ENCODE measurements around the gene CDS1. TPM values are rescaled to one million over a fixed set of nuclear protein-coding genes. Genes with fewer than 3 reads are reported as not detected.

Gene CDS1
- total RNA-seq, 1 donor from 2014 or later: 0.16 TPM

DNA sequence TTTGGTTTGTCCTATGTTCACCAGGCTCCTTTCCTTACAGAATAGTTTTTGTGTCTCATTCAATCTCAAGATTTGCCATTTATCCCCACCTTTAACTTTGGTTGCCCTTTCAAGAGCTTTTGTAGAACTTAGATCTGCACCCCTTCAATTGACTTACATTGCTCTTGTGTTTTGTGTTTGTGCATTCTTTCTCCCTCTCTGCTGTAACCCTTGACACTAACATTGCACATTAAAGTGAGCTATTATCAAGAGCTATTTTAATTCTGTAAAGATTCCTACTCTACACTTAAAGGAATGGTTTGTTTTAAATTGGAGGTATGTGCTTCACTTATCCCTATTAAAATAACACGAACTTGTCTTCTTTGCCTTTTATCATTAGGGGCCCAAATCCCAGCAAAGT is 65.3 kb downstream of the CDS1 start:
- no peak for DNase-seq

DNA sequence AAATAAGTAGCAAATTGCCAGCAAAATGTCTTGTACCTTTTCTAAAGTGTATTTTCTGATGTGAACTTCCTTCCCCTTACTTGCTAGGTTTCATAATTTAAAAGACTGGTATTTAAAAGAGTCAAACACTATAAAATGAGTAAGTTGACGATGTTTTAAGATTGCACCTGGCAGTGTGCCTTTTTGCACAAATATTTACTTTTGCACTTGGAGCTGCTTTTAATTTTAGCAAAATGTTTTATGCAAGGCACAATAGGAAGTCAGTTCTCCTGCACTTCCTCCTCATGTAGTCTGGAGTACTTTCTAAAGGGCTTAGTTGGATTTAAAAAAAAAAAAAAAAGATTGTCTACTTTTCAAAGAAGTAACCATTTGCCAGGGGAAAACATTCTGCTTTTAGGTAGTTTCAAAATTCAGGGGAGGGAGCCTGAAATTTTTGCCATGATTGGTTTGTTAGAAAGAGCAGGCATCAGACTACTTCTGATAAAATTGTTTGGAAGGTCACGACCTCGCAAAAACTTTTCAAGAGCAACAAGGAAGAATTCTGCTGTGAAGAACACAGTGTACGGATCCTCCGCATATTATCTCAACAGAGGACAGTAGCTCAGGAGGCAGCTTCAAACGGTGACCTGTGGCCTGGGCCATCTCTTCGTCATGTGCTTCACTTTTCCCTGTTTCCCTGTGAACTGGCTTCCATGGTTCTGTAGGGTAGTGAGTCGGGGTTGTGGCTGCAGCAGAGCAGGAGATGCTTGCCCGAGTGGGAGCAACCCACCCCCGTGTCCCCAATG is 66.1 kb downstream of the CDS1 start:
- TF ChIP-seq, protein P1, sequence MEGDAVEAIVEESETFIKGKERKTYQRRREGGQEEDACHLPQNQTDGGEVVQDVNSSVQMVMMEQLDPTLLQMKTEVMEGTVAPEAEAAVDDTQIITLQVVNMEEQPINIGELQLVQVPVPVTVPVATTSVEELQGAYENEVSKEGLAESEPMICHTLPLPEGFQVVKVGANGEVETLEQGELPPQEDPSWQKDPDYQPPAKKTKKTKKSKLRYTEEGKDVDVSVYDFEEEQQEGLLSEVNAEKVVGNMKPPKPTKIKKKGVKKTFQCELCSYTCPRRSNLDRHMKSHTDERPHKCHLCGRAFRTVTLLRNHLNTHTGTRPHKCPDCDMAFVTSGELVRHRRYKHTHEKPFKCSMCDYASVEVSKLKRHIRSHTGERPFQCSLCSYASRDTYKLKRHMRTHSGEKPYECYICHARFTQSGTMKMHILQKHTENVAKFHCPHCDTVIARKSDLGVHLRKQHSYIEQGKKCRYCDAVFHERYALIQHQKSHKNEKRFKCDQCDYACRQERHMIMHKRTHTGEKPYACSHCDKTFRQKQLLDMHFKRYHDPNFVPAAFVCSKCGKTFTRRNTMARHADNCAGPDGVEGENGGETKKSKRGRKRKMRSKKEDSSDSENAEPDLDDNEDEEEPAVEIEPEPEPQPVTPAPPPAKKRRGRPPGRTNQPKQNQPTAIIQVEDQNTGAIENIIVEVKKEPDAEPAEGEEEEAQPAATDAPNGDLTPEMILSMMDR (IDR thresholded peaks at IDR 0.05): no peak
- DNase-seq (no peak), ATAC-seq (ENCODE audit: low read depth) (no peak)
- H3K4me1 Mint-ChIP-seq: no peaks in the 10 kb centered on the region
- H3K9me3 Mint-ChIP-seq: no peaks in the 10 kb centered on the region
- no peak overlapping the region for H3K4me3 Mint-ChIP-seq
- intact Hi-C loops (cut with micrococcal nuclease): no loop called here
- no peaks in the 10 kb centered on the region for H3K36me3 Mint-ChIP-seq (ENCODE audit: low read depth)
- POLR2A ChIA-PET: no interaction called here
- H3K27ac Mint-ChIP-seq: no peak overlapping the region
- CTCF ChIA-PET: no interaction called here
- no peaks in the 10 kb centered on the region for H3K27me3 Mint-ChIP-seq

More for the DNA sequence above, 65.3 kb downstream of the CDS1 start:
- intact Hi-C loops (cut with micrococcal nuclease): no loop called here
- TF ChIP-seq, protein P1 (IDR thresholded peaks at IDR 0.05): no peak
- Mint-ChIP-seq H3K4me1 (no peaks in the 10 kb centered on the region), H3K9me3 (no peaks in the 10 kb centered on the region), H3K27ac (no peak overlapping the region), H3K36me3 (ENCODE audit: low read depth) (no peaks in the 10 kb centered on the region), H3K4me3 (no peak overlapping the region), H3K27me3 (no peaks in the 10 kb centered on the region)
- ATAC-seq (ENCODE audit: low read depth): no peak
- ChIA-PET POLR2A (no interaction called here), CTCF (no interaction called here)

DNA sequence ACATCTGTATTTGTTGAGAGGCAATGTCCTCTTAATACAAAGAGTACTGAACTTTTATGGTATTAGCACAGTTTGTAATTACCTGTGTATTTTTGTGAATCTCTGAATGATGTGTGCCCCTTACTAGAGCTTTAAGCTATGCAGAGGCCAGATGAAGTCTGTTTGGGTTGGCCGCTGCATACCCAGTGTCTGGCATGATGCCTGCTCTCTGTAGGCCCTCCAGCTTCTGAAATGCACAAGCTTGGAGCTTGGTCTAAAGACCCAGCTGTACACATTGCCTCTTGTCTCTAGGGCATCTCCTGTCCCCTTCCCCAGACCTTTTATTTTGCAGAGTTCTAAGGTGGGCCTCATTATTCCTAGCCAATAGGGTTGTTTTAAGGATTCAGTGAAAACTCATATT is 68.6 kb downstream of the CDS1 start:
- H3K36me3 Mint-ChIP-seq (ENCODE audit: low read depth): no peaks in the 10 kb centered on the region
- no peak overlapping the region for H3K27ac Mint-ChIP-seq
- no peak for DNase-seq
- H3K4me1 Mint-ChIP-seq: no peaks in the 10 kb centered on the region
- ATAC-seq (ENCODE audit: low read depth): no peak
- no peaks in the 10 kb centered on the region for H3K27me3 Mint-ChIP-seq
- no peak overlapping the region for H3K4me3 Mint-ChIP-seq
- ChIA-PET POLR2A (no interaction called here), CTCF (no interaction called here)
- TF ChIP-seq, protein P1 (IDR thresholded peaks at IDR 0.05): no peak
- H3K9me3 Mint-ChIP-seq: peaks cover 2% of the 10 kb centered on the region
- intact Hi-C loops (cut with micrococcal nuclease): no loop called here

DNA sequence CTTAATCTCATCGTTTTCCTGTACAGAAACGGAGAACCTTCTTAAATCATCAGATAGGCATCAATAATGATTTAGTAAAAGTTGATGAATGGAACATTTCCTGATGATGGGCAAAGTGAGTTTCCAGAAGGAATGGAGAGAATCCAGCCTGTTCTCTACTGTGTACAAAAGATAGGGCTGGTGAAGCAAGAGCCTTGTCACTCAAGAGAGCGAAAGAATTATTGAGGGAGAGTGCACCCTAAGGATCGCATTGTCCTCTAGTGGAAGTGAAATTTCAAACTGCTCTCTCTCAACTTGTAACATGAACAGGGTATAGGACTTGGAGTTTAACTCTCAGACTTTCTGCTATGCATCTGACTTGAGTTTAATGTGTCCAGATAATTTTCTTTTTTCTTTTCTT is 69.6 kb downstream of the CDS1 start:
- CTCF ChIA-PET: no interaction called here
- no peak for ATAC-seq (ENCODE audit: low read depth)
- intact Hi-C loops (cut with micrococcal nuclease): no loop called here

DNA sequence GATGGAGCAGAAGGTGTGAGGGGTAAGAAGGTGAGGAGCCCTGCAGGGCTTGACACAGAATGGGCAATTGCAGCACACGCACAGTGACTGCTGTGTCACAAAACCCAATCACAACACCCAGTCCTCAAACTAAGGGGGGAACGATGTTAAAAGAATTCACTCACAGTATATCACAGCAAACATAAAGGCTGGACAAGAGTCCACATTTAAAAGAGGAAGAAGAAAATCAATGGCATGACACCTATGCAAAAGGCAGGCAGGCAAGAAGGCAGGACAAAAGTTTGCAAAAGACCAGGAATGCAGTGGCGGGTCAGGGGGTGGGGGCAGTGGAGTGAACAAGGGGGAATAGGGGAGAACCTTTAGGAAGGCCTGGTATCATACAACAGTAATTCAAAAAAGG is 77.7 kb downstream of the CDS1 start:
- CTCF ChIA-PET: no interaction called here
- TF ChIP-seq, protein P1 (IDR thresholded peaks at IDR 0.05): no peak
- intact Hi-C loops (cut with micrococcal nuclease): no loop called here
- H3K36me3 Mint-ChIP-seq (ENCODE audit: low read depth): no peaks in the 10 kb centered on the region
- no peak for ATAC-seq (ENCODE audit: low read depth)
- no peak overlapping the region for H3K4me3 Mint-ChIP-seq
- H3K27ac Mint-ChIP-seq: no peak overlapping the region
- POLR2A ChIA-PET: no interaction called here
- H3K27me3 Mint-ChIP-seq: no peaks in the 10 kb centered on the region
- no peak for DNase-seq
- peaks cover 12% of the 10 kb centered on the region for H3K9me3 Mint-ChIP-seq
- no peaks in the 10 kb centered on the region for H3K4me1 Mint-ChIP-seq

More for the DNA sequence above, 69.6 kb downstream of the CDS1 start:
- no peak for DNase-seq
- Mint-ChIP-seq H3K36me3 (ENCODE audit: low read depth) (no peaks in the 10 kb centered on the region), H3K27me3 (no peaks in the 10 kb centered on the region), H3K4me3 (no peak overlapping the region), H3K9me3 (peaks cover 4% of the 10 kb centered on the region), H3K27ac (no peak overlapping the region), H3K4me1 (no peaks in the 10 kb centered on the region)
- POLR2A ChIA-PET: no interaction called here
- TF ChIP-seq, protein P1 (IDR thresholded peaks at IDR 0.05): no peak

All from activated B cell treated with CpG ODN at 0.5 μM for 24 hours (primary cell).